Esophagus muscularis mucosa (tissue), 4 donors: ENCODE data around the gene NRP1.

ENCODE experiments used
- EP300 ChIP-seq: sonication (generic); formaldehyde crosslinking; IDR thresholded peaks from one replicate; pipeline ENCODE4 v1.6.1; 2017; ENCODE audit warnings: antibody characterized with exemption
- POLR2A ChIP-seq: fragments of 450-650 bp; IDR thresholded peaks from one replicate; pipeline ENCODE4 v1.6.1; 2017; ENCODE audit warnings: antibody characterized with exemption, moderate library complexity, mild to moderate bottlenecking, low read depth
- TF ChIP-seq, protein P1 (sequence below), 3 experiments: fragments of 200-600 bp in 2 of 3; fragments of 450-650 bp in 1 of 3; sonication (generic) in 2 of 3; IDR thresholded peaks; one replicate each; pipeline ENCODE4 v1.5.1; 2017 to 2019; ENCODE audit warnings: antibody characterized with exemption in 3 of 3, mild to moderate bottlenecking in 2 of 3, moderate library complexity in 1 of 3

DNA sequence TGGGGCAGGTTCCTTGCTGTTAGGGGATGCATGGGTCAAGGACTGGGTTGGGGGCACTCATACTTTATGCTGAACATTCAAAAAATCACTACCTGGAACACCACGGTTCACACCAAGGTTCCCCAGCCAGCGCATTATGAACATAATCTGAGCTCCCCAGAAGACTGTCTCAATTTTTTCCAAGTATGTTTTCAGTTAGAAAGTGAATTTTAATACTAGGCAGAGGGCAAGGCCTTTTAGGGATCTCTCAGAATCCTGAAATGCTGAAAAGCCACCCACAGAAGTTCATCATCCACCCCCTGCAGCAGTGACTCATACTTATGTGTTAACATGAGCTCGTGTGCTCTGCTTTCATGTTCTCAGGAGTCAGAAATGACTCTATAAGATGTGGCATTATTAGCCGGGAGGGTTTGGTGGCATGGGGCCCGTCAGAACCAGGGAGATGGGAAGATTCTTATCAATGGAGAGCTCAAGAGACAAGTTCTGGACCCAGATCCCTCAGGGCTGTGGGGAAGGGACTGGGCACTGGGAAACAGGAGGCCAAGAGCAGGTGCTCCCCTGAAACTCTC is 191.2 kb downstream of the NRP1 start:
- TF ChIP-seq POLR2A (no peak), EP300 (no peak)
- TF ChIP-seq, protein P1, sequence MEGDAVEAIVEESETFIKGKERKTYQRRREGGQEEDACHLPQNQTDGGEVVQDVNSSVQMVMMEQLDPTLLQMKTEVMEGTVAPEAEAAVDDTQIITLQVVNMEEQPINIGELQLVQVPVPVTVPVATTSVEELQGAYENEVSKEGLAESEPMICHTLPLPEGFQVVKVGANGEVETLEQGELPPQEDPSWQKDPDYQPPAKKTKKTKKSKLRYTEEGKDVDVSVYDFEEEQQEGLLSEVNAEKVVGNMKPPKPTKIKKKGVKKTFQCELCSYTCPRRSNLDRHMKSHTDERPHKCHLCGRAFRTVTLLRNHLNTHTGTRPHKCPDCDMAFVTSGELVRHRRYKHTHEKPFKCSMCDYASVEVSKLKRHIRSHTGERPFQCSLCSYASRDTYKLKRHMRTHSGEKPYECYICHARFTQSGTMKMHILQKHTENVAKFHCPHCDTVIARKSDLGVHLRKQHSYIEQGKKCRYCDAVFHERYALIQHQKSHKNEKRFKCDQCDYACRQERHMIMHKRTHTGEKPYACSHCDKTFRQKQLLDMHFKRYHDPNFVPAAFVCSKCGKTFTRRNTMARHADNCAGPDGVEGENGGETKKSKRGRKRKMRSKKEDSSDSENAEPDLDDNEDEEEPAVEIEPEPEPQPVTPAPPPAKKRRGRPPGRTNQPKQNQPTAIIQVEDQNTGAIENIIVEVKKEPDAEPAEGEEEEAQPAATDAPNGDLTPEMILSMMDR (IDR thresholded peaks at IDR 0.05): no peak
